ENCODE measurements around the gene CDH4.

CDH4 gene

GRCh38 chr20:61785567-61785816 is 533.4 kb downstream of the CDH4 start:
- H3K4ac ChIP-seq (ENCODE audit: low read depth, low read length), result no peak overlapping the region
- no peaks in the 10 kb centered on the region for H3K27me3 ChIP-seq (ENCODE audit: insufficient read depth, low read length)
- WGBS (ENCODE audit: extremely low coverage, insufficient coverage, insufficient read length), result no CpG with 5 or more reads among the region's 1 CpG
- H4K8ac ChIP-seq (ENCODE audit: low read depth, low read length), result no peak overlapping the region
- H3K18ac ChIP-seq (ENCODE audit: low read length), result no peak overlapping the region
- no peak overlapping the region for H2AK5ac ChIP-seq (ENCODE audit: low read length)
- H2BK12ac ChIP-seq (ENCODE audit: low read length), result no peak overlapping the region
- H3K79me2 ChIP-seq (ENCODE audit: control insufficient read depth, insufficient read depth, low read length, poor library complexity), result no peaks in the 10 kb centered on the region
- H4K91ac ChIP-seq (ENCODE audit: low read depth, low read length), result no peak overlapping the region
- H3K9ac ChIP-seq (ENCODE audit: low read length), result no peak overlapping the region
- no peak overlapping the region for H3K4me3 ChIP-seq (ENCODE audit: low read depth, low read length)
- no peak overlapping the region for H2AFZ ChIP-seq (ENCODE audit: insufficient read depth, low read length, poor library complexity)
- no peak overlapping the region for H2BK120ac ChIP-seq (ENCODE audit: insufficient read depth, low read length, poor library complexity)
- H3K4me2 ChIP-seq (ENCODE audit: low read length), result no peak overlapping the region
- H3K14ac ChIP-seq (ENCODE audit: low read length), result no peak overlapping the region
- H4K12ac ChIP-seq (ENCODE audit: low read depth, low read length), result no peak overlapping the region
- no peak overlapping the region for H2BK5ac ChIP-seq (ENCODE audit: low read depth, low read length, poor library complexity)
- no peak overlapping the region for H3K23ac ChIP-seq (ENCODE audit: low read length)
- DNase-seq, result no peak
- H3K36me3 ChIP-seq (ENCODE audit: control insufficient read depth in 1 of 2, insufficient read depth in 2 of 2, low read length in 2 of 2), result no peaks in the 10 kb centered on the region
- no peak overlapping the region for H3K27ac ChIP-seq (ENCODE audit: low read depth, low read length)
- H3K4me1 ChIP-seq (ENCODE audit: control insufficient read depth in 1 of 2, insufficient read depth in 2 of 2, low read length in 2 of 2), result no peaks in the 10 kb centered on the region
- H3K79me1 ChIP-seq (ENCODE audit: low read length), result no peaks in the 10 kb centered on the region
- peaks cover 2% of the 10 kb centered on the region for H3K9me3 ChIP-seq (ENCODE audit: insufficient read depth, low read depth, low read length)

- Histone ChIP-seq H3K4me2 (ENCODE audit: low read length) (no peak overlapping the region), H3K4me3 (ENCODE audit: low read depth, low read length) (no peak overlapping the region), H3K36me3 (ENCODE audit: control insufficient read depth in 1 of 2, insufficient read depth in 2 of 2, low read length in 2 of 2) (no peaks in the 10 kb centered on the region), H3K79me1 (ENCODE audit: low read length) (no peaks in the 10 kb centered on the region), H3K27ac (ENCODE audit: low read depth, low read length) (no peak overlapping the region), H2AFZ (ENCODE audit: insufficient read depth, low read length, poor library complexity) (no peak overlapping the region), H4K8ac (ENCODE audit: low read depth, low read length) (no peak overlapping the region), H4K91ac (ENCODE audit: low read depth, low read length) (no peak overlapping the region), H2AK5ac (ENCODE audit: low read length) (no peak overlapping the region), H2BK120ac (ENCODE audit: insufficient read depth, low read length, poor library complexity) (no peak overlapping the region), H3K18ac (ENCODE audit: low read length) (no peak overlapping the region), H3K79me2 (ENCODE audit: control insufficient read depth, insufficient read depth, low read length, poor library complexity) (no peaks in the 10 kb centered on the region), H3K9ac (ENCODE audit: low read length) (no peak overlapping the region), H3K4me1 (ENCODE audit: control insufficient read depth in 1 of 2, insufficient read depth in 2 of 2, low read length in 2 of 2) (no peaks in the 10 kb centered on the region), H3K14ac (ENCODE audit: low read length) (no peak overlapping the region), H2BK12ac (ENCODE audit: low read length) (no peak overlapping the region), H3K4ac (ENCODE audit: low read depth, low read length) (no peak overlapping the region), H3K9me3 (ENCODE audit: insufficient read depth, low read depth, low read length) (peaks cover 2% of the 10 kb centered on the region), H2BK5ac (ENCODE audit: low read depth, low read length, poor library complexity) (no peak overlapping the region), H3K27me3 (ENCODE audit: insufficient read depth, low read length) (no peaks in the 10 kb centered on the region), H3K23ac (ENCODE audit: low read length) (no peak overlapping the region), H4K12ac (ENCODE audit: low read depth, low read length) (no peak overlapping the region)
- WGBS (ENCODE audit: extremely low coverage, insufficient coverage, insufficient read length), result no CpG with 5 or more reads among the region's 14 CpGs
- no peak for DNase-seq
These were observed 534.2 kb downstream of the CDH4 start for GRCh38 chr20:61786230-61786629.

- Histone ChIP-seq H3K14ac (ENCODE audit: low read length) (no peak overlapping the region), H3K4me2 (ENCODE audit: low read length) (no peak overlapping the region), H2BK5ac (ENCODE audit: low read depth, low read length, poor library complexity) (no peak overlapping the region), H2BK120ac (ENCODE audit: insufficient read depth, low read length, poor library complexity) (no peak overlapping the region), H3K4me3 (ENCODE audit: low read depth, low read length) (no peak overlapping the region), H4K8ac (ENCODE audit: low read depth, low read length) (no peak overlapping the region), H3K18ac (ENCODE audit: low read length) (no peak overlapping the region), H3K79me2 (ENCODE audit: control insufficient read depth, insufficient read depth, low read length, poor library complexity) (no peaks in the 10 kb centered on the region), H3K4me1 (ENCODE audit: control insufficient read depth in 1 of 2, insufficient read depth in 2 of 2, low read length in 2 of 2) (no peaks in the 10 kb centered on the region), H4K12ac (ENCODE audit: low read depth, low read length) (no peak overlapping the region), H3K27me3 (ENCODE audit: insufficient read depth, low read length) (no peaks in the 10 kb centered on the region), H3K23ac (ENCODE audit: low read length) (no peak overlapping the region), H3K27ac (ENCODE audit: low read depth, low read length) (no peak overlapping the region), H3K79me1 (ENCODE audit: low read length) (no peaks in the 10 kb centered on the region), H3K36me3 (ENCODE audit: control insufficient read depth in 1 of 2, insufficient read depth in 2 of 2, low read length in 2 of 2) (no peaks in the 10 kb centered on the region), H4K91ac (ENCODE audit: low read depth, low read length) (no peak overlapping the region), H3K4ac (ENCODE audit: low read depth, low read length) (no peak overlapping the region), H2AFZ (ENCODE audit: insufficient read depth, low read length, poor library complexity) (no peak overlapping the region), H3K9ac (ENCODE audit: low read length) (no peak overlapping the region), H2BK12ac (ENCODE audit: low read length) (no peak overlapping the region), H2AK5ac (ENCODE audit: low read length) (no peak overlapping the region), H3K9me3 (ENCODE audit: insufficient read depth, low read depth, low read length) (peaks cover 2% of the 10 kb centered on the region)
- DNase-seq, result no peak
- WGBS (ENCODE audit: extremely low coverage, insufficient coverage, insufficient read length), result no CpG with 5 or more reads among the region's 5 CpGs
These were observed 536.3 kb downstream of the CDH4 start for GRCh38 chr20:61788343-61788742.

- H3K79me1 ChIP-seq (ENCODE audit: low read length), result no peaks in the 10 kb centered on the region
- H2BK120ac ChIP-seq (ENCODE audit: insufficient read depth, low read length, poor library complexity), result no peak overlapping the region
- no peak overlapping the region for H4K8ac ChIP-seq (ENCODE audit: low read depth, low read length)
- no peaks in the 10 kb centered on the region for H3K79me2 ChIP-seq (ENCODE audit: control insufficient read depth, insufficient read depth, low read length, poor library complexity)
- H3K4ac ChIP-seq (ENCODE audit: low read depth, low read length), result no peak overlapping the region
- no peak overlapping the region for H3K9ac ChIP-seq (ENCODE audit: low read length)
- no peak overlapping the region for H3K23ac ChIP-seq (ENCODE audit: low read length)
- H4K91ac ChIP-seq (ENCODE audit: low read depth, low read length), result no peak overlapping the region
- H3K4me3 ChIP-seq (ENCODE audit: low read depth, low read length), result no peak overlapping the region
- no peak overlapping the region for H3K18ac ChIP-seq (ENCODE audit: low read length)
- no peaks in the 10 kb centered on the region for H3K4me1 ChIP-seq (ENCODE audit: control insufficient read depth in 1 of 2, insufficient read depth in 2 of 2, low read length in 2 of 2)
- no peak overlapping the region for H2AFZ ChIP-seq (ENCODE audit: insufficient read depth, low read length, poor library complexity)
- no peaks in the 10 kb centered on the region for H3K27me3 ChIP-seq (ENCODE audit: insufficient read depth, low read length)
- no CpG with 5 or more reads among the region's 10 CpGs for WGBS (ENCODE audit: extremely low coverage, insufficient coverage, insufficient read length)
- no peak overlapping the region for H4K12ac ChIP-seq (ENCODE audit: low read depth, low read length)
- no peaks in the 10 kb centered on the region for H3K36me3 ChIP-seq (ENCODE audit: control insufficient read depth in 1 of 2, insufficient read depth in 2 of 2, low read length in 2 of 2)
- peaks cover 2% of the 10 kb centered on the region for H3K9me3 ChIP-seq (ENCODE audit: insufficient read depth, low read depth, low read length)
- H2AK5ac ChIP-seq (ENCODE audit: low read length), result no peak overlapping the region
- H2BK12ac ChIP-seq (ENCODE audit: low read length), result no peak overlapping the region
- no peak overlapping the region for H3K27ac ChIP-seq (ENCODE audit: low read depth, low read length)
- H3K4me2 ChIP-seq (ENCODE audit: low read length), result no peak overlapping the region
- DNase-seq, result no peak
- no peak overlapping the region for H3K14ac ChIP-seq (ENCODE audit: low read length)
- H2BK5ac ChIP-seq (ENCODE audit: low read depth, low read length, poor library complexity), result no peak overlapping the region
These were observed 537.3 kb downstream of the CDH4 start for GRCh38 chr20:61789329-61789728.
